NCI-H1694 (cell line): ENCODE measurements around the gene RANBP3.
A peak's percentile ranks its signal among the peaks of the same experiment; 100 is the strongest.
"Not testable (repeated sequence)": the region's sequence is repeated elsewhere in the genome, so short reads cannot be mapped to it uniquely, and the experiment has no call there.

Experiments
- DNase-seq: peaks from one replicate; lab custom pipeline; 2025; lab: John Stamatoyannopoulos, UW

RANBP3 gene, protein sequence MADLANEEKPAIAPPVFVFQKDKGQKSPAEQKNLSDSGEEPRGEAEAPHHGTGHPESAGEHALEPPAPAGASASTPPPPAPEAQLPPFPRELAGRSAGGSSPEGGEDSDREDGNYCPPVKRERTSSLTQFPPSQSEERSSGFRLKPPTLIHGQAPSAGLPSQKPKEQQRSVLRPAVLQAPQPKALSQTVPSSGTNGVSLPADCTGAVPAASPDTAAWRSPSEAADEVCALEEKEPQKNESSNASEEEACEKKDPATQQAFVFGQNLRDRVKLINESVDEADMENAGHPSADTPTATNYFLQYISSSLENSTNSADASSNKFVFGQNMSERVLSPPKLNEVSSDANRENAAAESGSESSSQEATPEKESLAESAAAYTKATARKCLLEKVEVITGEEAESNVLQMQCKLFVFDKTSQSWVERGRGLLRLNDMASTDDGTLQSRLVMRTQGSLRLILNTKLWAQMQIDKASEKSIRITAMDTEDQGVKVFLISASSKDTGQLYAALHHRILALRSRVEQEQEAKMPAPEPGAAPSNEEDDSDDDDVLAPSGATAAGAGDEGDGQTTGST

DNA sequence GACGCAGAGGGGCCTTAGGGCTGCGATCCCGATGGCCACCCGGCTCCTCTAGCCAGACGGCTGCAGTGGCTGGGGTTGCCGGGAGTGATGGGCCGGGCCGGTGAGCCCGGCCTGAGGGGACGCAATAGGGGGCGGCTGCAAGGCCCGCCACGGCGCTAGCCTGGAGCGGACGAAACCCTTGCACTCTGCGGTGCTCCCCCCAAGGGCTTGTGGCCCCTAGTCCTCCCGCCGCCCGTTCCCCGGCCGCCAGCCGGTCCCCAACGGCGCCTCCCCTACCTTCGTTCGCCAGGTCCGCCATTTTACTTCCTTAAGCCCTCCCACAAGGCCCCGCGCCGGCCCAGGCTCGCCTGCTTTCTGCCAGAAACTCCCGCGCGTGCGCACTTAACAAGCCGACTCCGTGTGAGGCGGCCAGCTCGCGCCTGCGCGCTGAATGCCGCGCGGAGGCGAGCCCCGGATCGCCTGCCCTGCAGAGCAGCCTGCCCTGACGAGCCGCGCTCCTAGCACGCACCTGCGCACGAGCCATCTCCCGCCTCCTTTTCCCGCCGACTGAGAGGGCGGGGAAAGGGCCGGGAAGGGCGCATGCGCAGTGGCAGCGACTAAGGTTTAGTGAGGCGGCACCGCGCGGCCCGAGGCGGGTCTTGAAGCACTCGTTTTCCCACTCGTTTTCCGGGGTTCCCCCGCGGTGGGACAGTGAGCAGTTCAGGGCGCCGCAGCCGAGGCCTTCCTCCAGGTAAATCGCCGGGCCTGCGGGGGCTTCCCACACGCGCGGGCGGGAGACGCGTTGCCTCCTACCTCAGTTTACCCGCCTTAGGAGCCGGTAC, at the start of gene RANBP3:
Gene RANBP3, minus strand, starts transcription at position 356 of the 821 bp plus-strand sequence. Its CDS starts 58 bp downstream, at position 298.
- DNase-seq = peak; percentile 89

DNA sequence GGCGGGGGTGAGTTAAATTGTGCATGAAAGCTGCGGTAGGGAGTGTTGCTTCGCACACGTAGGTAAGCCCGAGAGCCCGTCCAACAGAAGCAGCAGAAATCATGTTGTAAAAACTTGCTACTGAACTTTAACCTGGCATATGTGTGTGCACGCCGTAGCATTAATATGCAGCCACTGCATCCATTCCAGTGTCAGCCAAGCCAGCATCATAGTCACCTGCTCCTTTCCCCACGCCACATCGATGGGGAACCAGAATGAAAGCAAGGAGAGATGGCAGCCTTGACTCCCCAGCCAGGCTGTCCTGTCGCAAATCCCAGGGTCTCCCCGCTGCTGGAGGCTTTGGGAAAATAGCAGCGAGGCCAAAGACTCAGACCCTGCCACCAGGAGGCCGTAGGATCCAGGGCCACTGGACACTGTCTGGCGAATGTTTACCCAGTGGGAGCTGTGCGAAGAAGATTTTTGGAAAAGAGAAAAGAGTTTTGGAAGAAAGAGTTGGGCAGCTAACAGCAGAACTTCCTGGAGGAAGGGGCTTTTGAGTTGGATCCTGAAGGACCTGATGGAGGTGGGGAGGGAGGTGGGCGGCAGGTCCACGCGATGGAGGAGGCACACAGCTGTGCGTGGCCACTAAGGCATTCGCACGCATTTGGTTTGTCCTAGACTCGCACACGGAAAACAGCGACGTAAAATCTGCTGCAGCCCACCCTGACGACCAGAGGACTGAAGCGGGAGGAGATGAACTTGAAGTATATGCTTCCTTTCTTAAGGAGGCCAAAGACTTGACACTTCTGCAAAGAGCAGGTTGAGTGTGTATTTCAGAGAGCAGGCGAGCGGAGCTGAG, 48.7 kb upstream of the RANBP3 start:
- no peak for DNase-seq

DNA sequence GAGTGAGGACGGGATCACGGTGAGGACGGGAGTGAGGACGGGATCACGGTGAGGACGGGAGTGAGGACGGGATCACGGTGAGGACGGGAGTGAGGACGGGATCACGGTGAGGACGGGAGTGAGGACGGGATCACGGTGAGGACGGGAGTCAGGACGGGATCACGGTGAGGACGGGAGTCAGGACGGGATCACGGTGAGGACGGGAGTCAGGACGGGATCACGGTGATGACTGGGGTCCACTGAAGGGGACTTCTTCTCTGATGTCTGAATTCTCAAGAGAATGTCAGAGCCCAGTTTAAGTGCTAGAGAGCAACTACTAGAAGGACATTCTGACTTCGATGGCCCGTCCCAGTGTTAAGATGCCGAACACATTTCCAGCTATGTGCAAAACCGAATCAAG, 46.8 kb upstream of the RANBP3 start:
- DNase-seq = not testable (repeated sequence)

DNA sequence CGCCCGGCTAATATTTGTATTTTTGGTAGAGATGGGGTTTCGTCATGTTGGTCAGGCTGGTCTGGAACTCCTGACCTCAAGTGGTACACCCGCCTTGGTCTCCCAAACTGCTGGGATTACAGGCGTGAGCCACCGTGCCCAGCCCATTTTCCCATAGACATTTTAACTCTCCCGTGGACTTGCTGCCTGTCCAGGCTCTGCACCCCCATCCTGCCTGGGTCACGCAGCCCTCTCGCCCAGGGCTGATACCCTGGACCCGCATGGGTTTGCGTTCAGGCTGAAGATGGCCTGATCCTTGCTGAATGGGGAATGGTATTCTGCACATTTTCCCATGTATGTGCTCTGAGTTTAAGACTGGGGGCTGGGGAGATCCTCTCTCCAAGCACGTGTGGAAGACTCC, 46.0 kb upstream of the RANBP3 start:
- DNase-seq = no peak

DNA sequence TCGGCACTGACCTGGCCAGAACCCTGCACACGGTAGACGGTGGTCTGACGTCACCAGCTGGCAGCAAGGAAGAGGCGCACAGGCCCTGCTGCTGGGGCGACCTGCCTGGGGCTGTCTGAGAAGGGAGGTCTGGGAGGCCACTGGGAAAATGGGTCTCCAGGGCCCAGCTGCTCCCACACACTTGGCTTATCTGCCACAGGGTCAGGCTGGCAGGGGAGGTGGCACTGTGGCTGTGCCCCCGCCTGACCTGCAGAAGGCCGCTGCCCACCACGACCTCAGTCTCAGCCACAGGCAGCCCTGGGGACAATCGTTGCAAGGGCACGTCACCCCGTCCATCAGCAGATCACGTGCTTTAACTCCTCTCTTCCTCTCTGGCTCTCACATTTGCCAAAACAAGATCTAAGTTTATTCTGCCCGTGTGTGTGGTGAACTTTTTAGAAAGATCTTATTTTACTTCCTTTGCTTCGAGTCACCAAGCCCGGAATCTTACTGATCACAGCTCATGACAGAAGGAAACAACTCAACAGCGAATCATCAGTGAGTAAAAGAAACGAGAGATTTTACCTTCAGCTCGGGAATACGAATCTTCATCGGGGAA, 45.2 kb upstream of the RANBP3 start:
- DNase-seq = no peak

DNA sequence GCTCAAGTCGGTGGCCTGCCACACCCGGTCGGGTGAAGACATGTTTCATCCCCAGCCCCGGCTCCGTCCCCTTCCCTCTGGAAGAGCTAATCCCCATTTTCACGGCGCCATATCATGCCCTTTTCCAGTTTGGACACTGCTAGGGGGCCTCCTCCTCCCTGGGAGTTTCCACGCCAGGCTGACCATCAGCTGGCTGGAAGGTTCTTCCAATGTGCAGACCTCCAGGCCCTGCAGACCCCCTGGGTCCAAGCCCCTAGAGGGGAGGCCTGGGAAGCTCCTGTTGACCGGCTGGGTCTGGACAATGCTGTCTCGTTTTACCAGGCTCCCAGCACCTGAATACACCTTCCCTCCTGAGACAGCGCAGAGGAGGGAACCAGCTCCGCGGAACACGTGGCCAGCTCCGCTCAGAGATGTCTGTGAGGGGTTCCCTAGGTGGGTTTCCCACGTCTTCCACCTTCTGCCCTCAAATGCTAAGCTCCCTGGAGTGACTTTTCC, 44.7 kb upstream of the RANBP3 start:
- DNase-seq = no peak

DNA sequence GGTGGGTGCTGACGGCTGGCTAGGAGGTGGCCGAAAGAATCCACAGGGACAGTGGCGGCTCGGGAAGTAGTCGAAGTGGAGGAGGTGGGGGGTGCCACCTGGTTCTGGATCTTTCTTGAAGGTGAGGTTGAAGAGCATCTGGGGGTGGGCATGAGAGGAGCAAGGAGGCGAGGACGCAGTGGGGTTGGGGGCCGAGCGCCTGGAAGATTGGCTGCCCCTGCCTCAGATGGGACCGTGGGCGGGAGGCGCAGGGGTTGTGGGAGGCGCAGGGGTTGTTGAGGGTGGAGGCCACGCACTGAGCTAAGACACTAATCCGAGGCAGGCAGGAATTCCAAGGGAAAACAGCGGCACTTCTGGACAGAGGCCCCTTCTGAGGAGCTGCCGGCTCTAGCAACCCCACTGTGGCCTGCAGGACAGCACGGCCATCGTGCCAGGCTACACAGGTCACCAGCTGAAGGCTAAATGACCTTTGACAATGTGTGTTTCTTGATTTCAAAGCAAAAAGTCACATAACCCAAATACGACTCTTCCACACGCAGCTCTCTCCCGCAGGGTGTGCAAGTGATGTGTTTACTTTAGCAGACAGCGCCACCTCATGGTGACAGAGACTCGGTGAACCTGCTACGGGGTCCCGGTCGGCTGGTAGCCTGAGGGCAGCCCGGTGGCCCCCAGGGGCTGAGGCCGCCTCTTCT, 44.1 kb upstream of the RANBP3 start:
- peak; percentile 42 for DNase-seq

DNA sequence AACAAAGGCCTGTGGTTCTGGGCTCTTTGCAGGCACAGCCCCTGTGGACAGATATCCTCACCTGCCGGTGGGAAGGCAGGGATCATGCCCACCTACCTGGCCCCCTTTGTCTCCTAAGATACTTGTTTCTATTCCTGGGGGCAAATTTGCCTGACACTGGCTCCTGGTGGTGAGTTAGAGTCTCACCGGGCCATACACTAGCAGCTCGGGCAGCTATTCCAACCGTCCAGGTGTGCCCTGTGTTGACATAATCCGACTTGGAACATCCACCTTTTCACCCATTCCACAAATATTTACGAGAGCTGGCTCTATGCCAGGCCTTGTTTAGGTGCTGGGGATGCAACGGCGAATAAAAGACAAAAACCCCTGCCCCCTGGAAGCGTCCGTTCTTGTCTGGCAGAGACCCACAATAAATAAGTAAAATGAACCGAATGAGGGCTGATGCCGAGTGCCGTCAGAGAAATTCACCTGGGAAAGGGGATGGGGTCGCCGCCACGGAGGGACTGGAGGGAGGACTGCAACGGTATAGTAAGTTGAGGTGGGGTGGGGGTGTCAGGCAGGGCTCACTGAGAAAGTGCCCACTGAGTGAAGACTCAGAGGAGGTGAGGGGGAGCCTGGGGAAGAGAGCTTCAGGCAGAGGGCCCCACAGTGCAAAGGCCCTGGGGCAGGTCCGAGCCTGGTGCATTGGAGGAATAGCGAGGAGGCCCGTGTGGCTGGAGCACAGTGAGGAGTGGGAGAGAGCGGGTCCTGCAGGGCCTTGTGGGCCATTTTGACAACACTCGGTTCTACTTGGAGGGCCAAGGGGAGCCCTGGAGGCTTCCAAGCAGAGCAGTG, 43.2 kb upstream of the RANBP3 start:
- no peak for DNase-seq

DNA sequence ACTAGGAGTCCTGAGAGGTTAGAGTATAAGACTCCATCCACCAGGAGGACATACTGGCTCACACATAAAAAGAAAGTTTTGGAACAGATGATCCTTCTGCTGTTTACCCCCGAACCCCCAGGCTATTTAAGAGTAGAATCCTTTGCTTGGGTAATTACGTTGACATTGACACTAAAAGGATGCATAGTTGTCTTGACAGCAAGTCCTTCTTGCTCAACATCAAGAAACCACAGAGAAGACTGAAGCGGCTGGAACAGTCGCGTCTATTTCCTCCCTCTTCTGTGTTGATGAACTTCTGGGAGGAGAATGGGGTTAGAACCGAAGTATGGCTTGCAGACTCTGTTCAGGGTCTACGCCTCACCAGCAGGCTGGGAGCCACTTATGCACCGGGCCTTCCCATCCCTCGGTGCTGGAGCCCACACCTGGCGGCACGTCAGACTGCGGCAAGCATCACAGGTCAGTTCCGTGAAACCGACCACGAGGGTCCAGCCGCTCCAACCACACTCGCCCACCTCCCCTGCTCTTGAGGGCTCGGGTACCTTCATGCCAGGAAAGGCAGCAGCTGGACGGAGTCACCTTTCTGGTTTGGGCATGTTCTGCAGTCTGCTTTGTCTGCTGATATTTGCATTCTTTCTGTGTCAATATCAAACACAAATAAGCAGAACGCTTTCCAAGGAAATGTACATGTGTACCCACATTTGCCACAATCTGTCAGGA, 42.4 kb upstream of the RANBP3 start:
- no peak for DNase-seq

DNA sequence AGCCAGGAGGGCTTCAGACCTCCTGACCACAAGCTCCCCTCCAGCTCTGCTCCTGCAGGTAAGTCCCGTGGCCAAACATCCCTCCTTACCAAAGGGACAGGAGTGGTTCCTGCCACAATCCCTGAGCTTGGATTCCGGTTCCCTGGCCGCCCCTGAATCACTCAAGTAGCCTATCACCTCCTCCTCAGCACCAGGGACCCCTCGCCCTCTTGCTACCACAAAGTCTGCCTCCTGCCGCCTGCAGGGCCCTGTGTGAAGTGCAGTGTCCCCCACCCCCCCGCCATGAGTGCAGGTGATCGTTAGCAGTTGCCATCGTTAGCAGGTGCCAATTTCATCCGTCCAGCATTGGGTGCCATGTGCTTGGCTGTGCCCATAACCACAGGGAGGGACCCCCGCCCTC, 40.8 kb upstream of the RANBP3 start:
- DNase-seq = no peak

DNA sequence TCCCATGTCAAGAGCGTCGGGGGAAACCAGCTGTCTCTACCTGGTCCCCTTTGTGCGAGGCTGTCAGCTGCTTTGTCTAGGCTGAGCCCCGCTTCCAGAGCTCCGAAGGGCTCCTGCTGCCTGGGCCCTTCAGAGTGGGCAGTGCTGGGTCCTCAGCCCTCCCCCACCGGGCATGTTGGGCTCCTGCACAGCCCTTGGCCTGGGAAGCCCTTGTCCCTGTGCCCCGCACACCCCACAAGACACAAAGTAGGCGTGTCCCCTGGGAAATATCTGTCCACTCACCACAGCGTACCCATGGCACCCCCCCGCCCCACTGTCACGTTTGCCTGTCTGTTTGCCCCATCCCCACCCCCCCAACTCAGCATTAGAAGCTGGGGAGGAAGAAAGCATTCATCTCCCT, 39.6 kb upstream of the RANBP3 start:
- DNase-seq = no peak

DNA sequence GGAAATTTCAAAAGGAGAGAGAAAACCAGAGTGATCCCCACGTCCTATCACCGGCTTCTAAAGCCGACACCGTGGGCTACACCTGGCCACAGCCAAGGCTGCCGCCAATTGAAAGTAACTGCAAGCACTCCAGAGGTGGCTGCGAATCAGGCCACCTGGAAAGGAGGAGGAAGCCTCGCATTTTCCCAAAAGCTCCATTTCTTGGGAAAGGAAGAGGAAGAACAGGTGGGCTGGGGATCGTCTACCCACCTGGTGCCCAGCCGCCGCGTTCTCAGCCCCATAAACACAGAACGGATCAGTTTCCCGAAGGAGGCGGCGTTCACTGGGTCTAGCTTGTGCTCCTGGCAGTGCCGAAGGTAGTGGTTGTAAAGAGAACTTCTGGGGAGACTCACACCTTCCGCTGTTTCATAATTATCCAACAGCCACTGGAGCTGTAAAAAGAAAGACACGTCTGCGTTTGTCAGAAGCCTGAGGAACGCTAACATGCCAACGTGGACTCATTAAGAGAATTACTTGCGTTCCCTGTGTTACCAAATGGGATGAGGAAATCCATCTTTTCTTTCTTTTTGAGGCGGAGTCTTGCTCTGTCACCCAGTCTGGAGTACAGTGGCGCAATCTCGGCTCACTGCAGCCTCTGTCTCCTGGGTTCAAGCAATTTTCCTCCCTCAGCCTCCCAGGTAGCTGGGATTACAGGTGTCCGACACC, 38.1 kb upstream of the RANBP3 start:
- no peak for DNase-seq

DNA sequence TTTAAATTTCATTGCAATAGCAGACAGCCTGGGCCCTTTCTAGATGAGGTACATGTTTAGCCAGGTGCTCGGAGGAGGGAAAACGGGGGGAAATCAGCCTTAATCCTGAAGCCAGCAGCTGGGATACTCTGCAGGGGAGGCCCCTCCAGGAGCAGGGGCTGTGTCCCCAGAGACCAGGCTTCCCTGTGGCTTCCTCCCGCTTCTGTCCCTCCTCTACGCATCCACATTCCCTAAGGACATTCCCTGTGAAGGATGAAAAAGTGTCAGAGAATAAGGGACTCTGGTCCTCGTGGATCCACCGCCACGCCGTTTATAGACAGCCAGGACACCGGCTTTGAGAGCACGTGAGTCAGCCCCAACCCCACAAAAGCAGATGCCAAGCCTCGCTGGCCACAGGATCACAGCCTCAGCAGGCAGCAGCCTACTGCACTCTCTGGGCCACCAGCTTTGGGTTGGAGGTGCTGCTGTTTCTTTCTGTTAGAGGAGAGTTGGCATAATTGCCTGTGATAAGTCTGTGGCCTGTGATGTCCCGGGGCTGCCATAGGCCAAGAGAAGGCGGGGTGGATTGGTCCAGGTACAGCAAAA, 36.7 kb upstream of the RANBP3 start:
- no peak for DNase-seq

DNA sequence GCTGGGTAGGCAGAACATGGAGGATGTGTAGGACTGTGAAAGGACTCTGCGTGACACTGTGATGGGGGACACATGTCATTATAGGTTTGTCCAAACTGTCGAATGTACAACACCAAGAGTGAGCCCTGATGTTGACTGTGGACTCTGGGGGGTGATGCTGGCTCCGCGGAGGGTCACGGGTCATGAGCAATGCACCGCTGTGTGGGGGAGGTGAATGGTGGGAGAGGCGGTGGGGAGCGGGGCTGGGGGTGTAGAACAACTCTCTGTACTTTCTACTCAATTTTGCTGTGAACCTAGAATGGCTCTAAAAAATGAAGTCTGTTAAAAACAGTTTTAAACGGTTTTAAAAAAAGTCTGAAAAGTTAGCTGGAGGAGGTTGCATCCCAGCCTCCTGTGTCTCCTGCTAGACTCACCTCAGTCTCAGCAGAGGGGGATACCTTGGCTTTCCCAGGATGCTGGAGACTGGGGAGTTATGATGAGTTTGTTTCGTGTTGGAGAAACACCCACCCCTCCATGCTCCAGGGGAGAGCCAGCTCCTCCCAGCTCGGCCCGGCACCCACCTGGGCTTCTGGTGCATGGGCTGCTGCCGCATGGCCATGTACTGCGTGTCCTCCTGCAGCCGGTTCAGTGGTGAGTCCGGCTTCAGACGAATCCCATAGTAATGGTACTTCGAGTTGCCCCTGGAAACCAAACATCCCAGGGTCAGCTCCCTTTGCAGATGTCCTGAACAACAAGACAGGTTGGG, 34.7 kb upstream of the RANBP3 start:
- DNase-seq = no peak

DNA sequence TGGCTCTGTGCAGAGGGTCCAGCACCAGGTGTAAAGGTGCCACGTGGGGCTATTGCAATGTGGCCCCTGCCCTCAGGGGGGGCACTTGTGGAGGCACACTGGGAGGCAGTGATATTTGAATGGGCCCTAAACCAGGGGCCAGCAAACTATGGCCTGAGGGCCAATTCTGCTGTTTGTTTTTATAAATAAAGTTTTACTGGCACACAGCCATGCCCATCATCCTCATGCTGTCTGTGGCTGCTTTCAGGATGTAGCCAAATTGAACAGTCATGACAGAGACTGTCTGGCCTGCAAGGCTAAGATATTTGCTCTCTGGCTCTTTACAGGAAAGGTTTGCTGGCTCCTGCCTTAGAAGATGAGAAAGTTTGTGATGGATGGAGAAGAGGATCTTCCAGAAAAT, 33.9 kb upstream of the RANBP3 start:
- no peak for DNase-seq

DNA sequence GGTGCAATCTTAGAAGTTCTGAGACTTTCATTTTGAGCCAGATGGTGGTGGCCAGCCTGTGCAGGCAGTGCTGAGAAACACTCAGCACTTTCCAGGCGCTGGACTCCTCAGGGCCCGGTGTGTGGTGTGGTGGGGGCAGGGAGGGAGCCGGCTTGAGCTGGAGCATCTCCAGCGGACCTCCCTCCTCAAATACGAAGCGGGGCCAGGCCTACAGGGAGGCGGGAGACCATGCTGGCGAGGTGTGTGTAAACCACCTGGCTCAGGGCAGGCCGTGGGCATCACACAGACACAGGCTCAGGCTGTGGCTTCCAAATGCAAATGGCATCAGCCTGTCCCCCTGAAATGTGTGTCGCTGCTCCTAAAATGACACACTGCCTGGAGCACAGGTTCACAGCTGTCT, 33.3 kb upstream of the RANBP3 start:
- DNase-seq = no peak

DNA sequence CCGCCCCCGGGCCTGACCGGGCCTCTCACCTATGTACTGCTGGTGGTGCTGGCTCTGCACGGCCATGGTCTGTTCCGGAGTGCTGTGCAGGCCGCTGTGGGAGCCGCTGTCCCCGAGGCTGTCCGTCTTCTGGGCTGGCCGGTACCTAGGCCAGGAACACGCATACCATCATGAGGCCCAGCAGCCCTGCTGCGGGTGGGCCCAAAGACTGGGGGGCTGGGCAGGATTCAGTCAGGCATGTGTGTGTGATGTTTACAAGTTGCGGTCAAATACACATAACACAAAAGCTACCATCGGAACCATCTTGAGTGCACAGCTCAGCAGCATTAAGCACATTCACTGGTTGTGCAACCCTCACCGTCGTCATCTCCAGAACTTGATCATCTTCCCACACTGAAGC, 32.2 kb upstream of the RANBP3 start:
- no peak for DNase-seq

DNA sequence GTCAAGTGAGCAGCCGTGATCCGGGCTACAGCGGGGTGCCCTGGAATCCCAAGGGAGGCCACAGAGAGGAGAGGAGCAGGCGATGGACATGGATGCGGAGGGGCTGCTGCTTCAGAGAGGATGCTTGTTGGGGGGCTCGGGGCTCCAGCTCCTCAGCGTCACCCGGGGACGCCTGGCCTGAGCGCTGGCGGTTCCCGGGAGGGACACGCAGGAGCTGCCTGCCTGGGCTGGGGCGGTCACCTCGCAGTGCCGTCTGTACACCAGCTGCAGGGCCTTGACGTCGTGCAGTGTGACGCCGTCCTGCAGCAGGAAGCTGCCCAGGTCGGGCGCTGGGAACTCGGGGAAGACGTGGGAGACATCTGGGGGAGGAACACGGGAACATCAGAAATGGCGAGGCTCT, 29.9 kb upstream of the RANBP3 start:
- no peak for DNase-seq
